Tibial artery (tissue), 4 donors: ENCODE data around the gene TMEM266.

Source experiments
- DNase-seq, 2 donors: peaks; one replicate each; pipeline ENCODE4 v3.0.0-alpha.2; 2019
- H3K27ac ChIP-seq, 2 donors: fragments of 200-600 bp; sonication (generic) in 1 of 2; 1 replicate in 1 of 2; 2 replicates in 1 of 2; pipeline ENCODE4 v1.5.1; 2018 to 2019; ENCODE audit warnings: mild to moderate bottlenecking in 1 of 2
- H3K27me3 ChIP-seq, 2 donors: fragments of 200-600 bp; sonication (generic) in 1 of 2; one replicate each; pipeline versions ENCODE4 v1.5.1 to v1.6.0; 2016 to 2019
- H3K36me3 ChIP-seq, 3 donors: fragments of 200-600 bp; sonication (generic) in 2 of 3; one replicate each; pipeline ENCODE4 v1.5.1; 2016 to 2019; ENCODE audit warnings: mild to moderate bottlenecking in 2 of 3
- H3K4me1 ChIP-seq, 4 donors: fragments of 200-600 bp; sonication (generic) in 2 of 4; 1 replicate in 3 of 4; 2 replicates in 1 of 4; pipeline ENCODE4 v1.5.1; 2016 to 2019
- H3K4me3 ChIP-seq, 2 donors: fragments of 200-600 bp; sonication (generic) in 1 of 2; 1 replicate in 1 of 2; 2 replicates in 1 of 2; pipeline ENCODE4 v1.5.1; 2018 to 2019; ENCODE audit warnings: mild to moderate bottlenecking in 2 of 2
- H3K9me3 ChIP-seq, 3 donors: fragments of 200-600 bp; sonication (generic) in 1 of 3; one replicate each; pipeline ENCODE4 v1.5.1; 2016 to 2019
- intact Hi-C: fragments of 100-400 bp; cut with DNase I; formaldehyde crosslinking; loops from one replicate; pipeline ENCODE4 v1.15.0; 2023; ENCODE audit warnings: low total_unique reads
- TF ChIP-seq, protein P1 (sequence below), 2 experiments: fragments of 200-600 bp in 1 of 2; fragments of 450-650 bp in 1 of 2; IDR thresholded peaks; one replicate each; pipeline ENCODE4 v1.5.1; 2017 to 2019; ENCODE audit warnings: antibody characterized with exemption in 2 of 2, mild to moderate bottlenecking in 1 of 2, moderate library complexity in 1 of 2

TMEM266 gene

DNA sequence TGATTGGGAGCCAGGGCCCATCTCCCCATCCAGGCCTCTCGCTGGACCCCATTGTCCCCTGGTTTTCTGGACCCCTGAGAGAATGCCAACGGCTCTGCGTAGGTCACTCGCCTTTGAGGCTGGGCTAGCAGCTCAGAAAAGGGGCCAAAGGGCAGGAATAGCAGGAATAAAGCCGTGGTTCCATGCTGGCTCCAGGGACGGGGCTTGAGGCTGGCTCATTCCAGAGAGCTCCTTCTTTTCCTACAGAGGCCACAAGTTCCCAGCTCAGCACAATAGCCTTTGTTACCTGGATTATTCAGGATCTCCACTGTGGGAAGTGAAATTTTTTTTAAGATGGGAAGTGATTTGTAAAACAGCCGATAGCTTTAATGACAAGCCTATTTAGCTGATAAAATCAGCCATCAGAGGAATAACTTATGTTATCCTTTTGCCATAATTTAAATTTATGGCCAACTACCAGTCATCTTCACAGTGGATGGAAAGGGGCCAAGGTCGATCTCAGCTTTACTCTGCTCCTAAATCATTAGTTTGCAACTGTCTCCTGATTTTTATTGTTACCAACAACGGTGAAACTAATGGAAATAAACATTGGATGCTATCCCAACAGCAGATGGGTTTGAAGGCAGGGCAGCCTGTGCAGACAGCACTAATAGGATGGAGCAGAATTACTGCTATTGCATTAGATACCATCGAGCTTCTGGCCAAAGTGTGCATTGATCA, 124.3 kb downstream of the TMEM266 start:
- Histone ChIP-seq H3K27ac (no peak overlapping the region), H3K4me3 (no peak overlapping the region), H3K36me3 (no peaks in the 10 kb centered on the region), H3K4me1 (peaks cover 0 to 4% (median 0%) of the 10 kb centered on the region in 4 donors), H3K9me3 (no peaks in the 10 kb centered on the region), H3K27me3 (peaks cover 0 to 57% of the 10 kb centered on the region in 2 donors)
- TF ChIP-seq, protein P1, sequence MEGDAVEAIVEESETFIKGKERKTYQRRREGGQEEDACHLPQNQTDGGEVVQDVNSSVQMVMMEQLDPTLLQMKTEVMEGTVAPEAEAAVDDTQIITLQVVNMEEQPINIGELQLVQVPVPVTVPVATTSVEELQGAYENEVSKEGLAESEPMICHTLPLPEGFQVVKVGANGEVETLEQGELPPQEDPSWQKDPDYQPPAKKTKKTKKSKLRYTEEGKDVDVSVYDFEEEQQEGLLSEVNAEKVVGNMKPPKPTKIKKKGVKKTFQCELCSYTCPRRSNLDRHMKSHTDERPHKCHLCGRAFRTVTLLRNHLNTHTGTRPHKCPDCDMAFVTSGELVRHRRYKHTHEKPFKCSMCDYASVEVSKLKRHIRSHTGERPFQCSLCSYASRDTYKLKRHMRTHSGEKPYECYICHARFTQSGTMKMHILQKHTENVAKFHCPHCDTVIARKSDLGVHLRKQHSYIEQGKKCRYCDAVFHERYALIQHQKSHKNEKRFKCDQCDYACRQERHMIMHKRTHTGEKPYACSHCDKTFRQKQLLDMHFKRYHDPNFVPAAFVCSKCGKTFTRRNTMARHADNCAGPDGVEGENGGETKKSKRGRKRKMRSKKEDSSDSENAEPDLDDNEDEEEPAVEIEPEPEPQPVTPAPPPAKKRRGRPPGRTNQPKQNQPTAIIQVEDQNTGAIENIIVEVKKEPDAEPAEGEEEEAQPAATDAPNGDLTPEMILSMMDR (IDR thresholded peaks at IDR 0.05), result no peak
- no peak for DNase-seq
- intact Hi-C loops, result no loop called here

GRCh38 chr15:76184650-76185035, 124.9 kb downstream of the TMEM266 start:
- TF ChIP-seq, protein P1 (IDR thresholded peaks at IDR 0.05), result no peak
- Histone ChIP-seq H3K9me3 (no peaks in the 10 kb centered on the region), H3K4me1 (peaks cover 0 to 4% (median 0%) of the 10 kb centered on the region in 4 donors), H3K27me3 (peaks cover 0 to 61% of the 10 kb centered on the region in 2 donors), H3K27ac (no peak overlapping the region), H3K36me3 (no peaks in the 10 kb centered on the region), H3K4me3 (no peak overlapping the region)
- DNase-seq, result no peak
- intact Hi-C loops, result no loop called here

DNA sequence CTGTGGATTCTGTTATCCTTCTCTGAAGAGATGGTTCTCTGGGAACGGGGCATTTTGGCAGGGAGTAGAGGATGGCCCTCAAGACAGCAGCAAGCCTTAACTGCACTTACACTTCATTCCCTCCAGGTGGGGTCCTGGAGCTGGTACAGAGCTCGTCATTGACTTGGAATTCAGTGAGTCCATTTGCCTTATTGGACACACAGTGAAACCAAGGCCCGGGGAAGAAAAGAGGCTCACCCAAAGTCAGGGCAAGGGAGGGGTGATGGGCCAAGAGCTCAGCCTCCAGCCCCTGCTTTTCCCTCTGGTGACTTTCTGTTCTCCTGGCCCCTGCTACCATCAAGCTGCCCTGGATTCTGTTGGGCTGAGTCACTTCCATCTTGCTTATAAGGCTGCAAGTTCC, 125.9 kb downstream of the TMEM266 start:
- H3K9me3 ChIP-seq, result no peaks in the 10 kb centered on the region
- no peak overlapping the region for H3K4me3 ChIP-seq
- H3K4me1 ChIP-seq, result peaks cover 0 to 8% (median 4%) of the 10 kb centered on the region in 4 donors
- TF ChIP-seq, protein P1 (IDR thresholded peaks at IDR 0.05), result peak; percentile 11 to 26
- no peak overlapping the region for H3K27ac ChIP-seq
- intact Hi-C loops, result no loop called here
- DNase-seq, result no peak
- peaks cover 0 to 62% of the 10 kb centered on the region in 2 donors for H3K27me3 ChIP-seq
- no peaks in the 10 kb centered on the region for H3K36me3 ChIP-seq

DNA sequence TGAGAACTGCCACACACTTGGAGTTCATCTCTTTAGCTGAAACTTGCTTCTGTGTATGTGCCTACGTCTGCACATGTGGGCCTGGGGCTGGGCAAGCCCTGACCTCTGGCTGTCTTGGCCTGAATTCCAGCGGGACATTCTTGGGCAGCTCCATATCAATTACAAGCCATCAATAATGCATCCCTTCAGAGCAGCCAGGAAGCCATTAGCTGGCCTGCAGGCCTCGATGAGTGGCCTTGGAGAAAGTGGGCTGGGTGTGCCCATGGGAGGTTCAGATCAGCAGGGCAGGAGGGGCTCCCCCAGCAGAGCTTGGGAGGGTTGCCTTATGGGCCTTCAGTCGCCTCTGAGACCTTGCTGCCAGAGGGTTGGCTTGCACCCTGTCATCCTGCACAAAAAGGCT, 127.4 kb downstream of the TMEM266 start:
- TF ChIP-seq, protein P1 (IDR thresholded peaks at IDR 0.05), result no peak
- Histone ChIP-seq H3K36me3 (no peaks in the 10 kb centered on the region), H3K4me1 (peaks cover 0 to 14% (median 9%) of the 10 kb centered on the region in 4 donors), H3K27ac (no peak overlapping the region), H3K9me3 (no peaks in the 10 kb centered on the region), H3K4me3 (no peak overlapping the region), H3K27me3 (peaks cover 0 to 60% of the 10 kb centered on the region in 2 donors)
- intact Hi-C loops, result no loop called here
- DNase-seq, result no peak

- H3K9me3 ChIP-seq, result no peaks in the 10 kb centered on the region
- intact Hi-C loops, result no loop called here
- TF ChIP-seq, protein P1 (IDR thresholded peaks at IDR 0.05), result no peak
- DNase-seq, result no peak
- H3K27ac ChIP-seq, result no peak overlapping the region
- H3K27me3 ChIP-seq, result peaks cover 0 to 60% of the 10 kb centered on the region in 2 donors
- H3K36me3 ChIP-seq, result no peaks in the 10 kb centered on the region
- no peak overlapping the region for H3K4me3 ChIP-seq
- H3K4me1 ChIP-seq, result peaks cover 0 to 14% (median 9%) of the 10 kb centered on the region in 4 donors
These were observed 129.3 kb downstream of the TMEM266 start for GRCh38 chr15:76189106-76189505.
